ENCODE measurements around the gene ZNF526.

ZNF526 gene

DNA sequence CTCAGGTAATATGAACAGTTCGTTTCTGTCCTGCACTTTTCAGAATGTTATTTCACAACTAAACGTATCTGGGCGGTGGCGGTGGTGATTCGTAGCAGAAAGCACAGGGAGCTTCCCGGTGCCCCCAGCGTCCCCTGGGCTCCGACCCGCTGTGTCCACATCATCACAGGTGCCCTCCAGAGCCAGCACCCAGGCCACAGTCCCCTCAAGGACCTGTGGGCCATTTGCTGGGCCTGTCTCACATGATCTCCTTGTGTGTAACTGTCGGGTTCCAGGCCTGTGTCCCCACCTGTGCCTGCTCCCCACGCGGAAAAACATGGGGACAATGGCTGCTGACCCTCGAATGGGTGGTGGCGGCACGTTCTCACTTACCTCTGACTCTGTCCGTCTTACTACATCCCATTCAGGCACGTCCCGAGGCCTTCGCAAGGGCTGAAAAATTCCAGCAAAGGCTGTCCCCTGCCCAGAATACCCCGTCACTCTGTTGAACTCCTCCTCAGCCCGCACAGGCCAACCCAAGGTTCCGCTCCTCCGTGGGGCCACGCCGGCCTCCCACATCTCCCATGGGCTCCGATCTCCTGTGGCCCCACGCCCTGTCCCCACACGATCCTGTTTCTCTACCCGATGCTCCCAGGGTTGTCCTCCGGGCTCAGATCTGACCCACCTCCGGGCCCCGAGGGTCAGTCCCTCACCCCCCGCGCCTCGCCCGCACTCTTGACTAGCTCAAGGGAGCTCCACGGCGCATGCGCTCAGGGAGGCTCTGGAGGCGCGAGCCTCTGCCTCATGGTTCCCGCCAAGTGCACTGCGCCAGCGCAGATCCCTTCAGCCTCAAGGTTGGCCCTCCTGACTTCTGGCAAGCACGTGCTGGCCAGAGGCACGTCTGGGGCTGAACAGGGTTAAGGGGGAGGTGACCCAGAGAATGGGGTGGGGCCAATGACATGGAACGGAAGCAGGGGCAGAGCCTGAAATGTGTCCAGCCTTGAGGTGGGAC, 23.8 kb upstream of the ZNF526 start:
- no peak for DNase-seq

DNA sequence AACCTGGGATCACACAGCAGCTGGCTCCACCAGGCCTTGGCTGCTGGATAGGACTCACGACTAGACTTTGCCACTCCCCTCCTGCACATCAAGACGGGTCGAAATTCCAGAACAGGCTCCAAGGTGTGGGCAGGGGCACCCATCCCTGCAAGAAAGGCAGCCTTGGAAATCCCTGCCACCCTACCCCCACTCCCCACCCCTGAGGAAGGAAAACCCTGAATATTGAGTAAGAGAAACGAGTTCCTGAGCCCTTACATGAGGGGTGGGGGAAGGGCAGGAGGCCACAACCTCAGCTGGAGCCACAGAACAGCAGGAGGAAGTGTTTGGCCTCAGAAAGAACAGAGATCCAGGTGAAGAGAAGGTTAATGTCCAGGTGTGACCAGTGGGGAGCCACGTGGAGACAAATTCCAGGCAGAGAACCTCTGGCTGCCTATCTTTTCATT, 22.7 kb upstream of the ZNF526 start:
- no peak for DNase-seq

DNA sequence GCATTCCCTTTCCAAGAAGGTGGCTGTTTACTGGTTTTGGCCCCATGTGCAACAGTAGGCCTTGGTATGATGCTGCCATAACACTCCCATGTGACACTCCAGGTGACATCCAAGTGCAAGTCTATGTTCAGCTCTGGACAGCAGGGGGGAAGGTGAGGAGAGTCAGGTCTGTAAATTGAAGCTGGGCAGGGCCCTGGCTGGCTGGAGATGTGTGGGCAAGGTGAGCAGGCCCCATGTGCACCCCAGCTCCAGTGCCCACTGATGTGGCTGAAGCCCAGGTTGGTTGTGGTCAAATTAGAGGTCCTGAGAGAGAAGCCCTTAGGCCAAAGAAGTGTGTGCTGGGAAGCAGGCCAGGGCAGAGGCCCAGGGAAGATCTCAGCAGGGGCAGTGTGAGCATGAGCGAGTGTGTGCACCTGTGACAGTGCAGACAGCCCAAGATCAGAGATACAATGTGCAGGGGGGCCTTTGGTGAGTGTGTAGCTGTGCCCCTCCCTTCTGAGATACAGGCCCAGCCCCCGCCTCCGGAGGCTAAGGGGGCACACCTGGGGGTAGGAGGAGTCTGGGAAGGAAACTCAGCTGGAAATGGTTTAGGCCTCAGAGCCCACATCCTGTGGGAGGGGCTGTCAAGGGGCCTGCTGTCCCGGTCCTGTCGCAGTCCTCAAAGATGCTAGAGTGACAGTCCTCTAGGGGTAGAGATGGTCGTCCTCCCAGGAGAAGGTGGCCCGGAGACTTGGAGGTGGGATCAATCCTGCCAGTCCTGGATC, 21.3 kb upstream of the ZNF526 start:
- DNase-seq, result peak; percentile 41 to 65

DNA sequence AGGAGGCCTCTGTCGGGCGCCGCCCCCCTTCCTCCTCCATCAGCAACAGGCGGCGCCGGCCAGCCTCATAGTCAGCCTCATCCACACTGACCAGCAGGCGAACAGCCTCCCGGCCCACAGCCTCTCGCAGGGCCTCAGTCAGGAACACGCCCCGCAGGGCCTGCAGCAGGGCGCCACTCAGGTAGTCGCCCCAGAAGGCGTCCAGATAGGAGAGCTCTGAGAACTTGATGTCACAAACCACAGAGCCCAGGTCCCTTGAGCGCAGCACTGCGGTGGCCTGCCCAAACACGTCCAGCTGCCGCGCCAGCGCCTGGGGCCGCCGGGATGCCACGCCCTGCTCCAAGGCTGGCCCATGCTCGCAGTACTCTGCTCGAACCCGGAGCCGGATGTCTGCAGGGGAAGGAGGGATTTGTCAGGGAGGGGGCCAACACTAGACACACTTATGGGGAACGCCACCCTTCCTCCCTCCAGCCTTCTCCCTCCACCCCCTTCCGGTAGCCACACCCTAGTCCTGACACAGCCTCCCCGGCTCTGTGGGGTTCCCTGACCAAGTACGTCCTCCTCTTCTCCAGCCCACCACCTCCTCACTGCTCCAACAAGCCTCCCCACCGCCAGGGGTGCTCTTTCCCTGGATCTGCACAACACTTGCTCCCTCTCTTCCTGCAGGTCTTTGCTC, 20.5 kb upstream of the ZNF526 start:
- peak; percentile 33 to 37 for DNase-seq

DNA sequence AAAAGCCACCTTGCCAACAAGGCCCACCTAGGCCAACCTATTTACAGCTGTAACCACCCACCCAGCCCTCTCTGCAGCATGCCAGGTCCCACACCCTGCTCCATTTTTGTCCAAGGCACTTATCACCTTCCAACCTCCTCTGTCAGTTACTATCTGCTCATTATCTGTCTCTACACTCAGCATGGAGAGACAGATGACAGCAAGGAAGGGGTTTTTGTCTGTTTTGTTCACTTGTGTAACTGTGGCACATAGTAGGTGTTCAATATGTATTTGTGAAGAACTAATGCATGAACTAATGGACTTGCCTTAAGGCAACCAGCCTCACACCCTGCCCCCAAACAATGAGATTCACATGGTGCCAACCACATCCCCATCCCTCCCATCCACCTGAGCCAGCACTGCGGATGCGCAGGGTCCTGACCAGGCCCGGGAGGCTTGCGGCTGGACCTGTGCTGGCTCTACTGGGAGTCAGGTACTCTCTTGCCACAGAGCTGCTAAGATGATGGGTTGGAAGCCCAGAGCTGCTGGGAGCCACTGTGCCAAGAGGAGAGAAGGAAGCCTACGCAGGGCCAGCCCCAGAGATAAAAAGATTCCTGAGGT, 19.9 kb upstream of the ZNF526 start:
- DNase-seq, result no peak

DNA sequence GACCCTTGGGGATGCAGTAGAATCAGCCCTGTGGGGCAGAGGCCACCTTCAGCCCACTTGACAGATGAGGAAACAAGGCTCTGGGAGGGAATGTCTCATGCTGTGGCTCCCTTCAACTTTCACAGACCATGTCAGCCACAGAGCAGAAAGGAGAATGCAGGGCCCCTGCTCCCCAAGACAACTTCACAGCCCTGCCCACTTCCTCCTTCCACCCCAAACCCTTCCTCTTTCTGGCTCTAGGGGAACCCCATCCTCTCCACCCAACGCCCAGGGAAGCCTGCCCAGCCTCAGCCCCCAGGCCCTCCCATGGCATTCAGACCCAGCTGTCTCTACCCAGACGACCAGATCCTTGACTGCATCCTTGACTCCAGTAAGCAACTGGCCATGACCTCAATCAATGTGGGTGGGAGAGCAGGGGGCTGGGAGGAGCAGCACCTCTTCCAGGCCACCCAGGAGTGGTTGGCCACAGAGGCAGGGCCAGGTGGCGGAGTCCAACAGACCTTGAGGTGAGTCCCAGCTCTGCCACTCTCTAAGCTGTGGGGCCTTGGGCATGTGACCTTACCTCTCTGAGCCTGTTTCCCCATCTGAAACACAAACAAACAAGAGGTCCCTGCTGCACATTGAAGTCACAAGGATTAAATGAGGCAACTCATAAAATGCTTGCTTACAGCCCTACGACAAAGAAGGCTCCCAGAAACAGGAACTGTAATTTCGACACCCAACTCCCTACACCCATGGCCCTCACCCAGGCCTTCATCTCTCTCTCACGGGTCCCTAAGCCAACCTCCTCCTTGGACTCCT, 18.4 kb upstream of the ZNF526 start:
- DNase-seq, result no peak

DNA sequence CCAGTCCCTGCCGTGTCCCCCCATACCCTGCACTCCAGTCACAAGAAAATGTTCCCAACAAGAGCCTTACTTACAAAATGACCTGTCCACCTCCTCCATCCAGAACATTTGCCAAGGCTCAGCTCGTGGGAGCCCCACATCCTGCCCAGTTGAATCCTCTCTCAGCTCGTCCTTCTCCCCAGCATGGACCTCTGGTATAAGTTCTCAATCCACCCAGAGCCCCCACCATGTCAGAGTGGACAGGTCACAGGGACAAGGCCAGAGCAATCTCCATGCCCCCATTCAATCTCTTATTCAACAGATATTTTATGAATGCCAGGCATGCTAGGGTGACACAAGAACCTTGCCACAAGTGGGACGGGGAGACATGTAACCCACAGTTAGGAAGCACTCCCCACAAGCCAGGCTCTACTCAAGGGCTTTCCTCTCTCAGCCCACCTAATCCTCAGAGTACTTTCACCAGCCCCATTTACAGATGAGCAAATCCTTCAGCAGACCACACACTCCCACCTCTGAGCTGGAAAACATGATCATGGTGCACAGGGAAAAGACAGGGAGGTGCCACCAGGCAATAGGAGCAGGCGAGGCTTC, 17.7 kb upstream of the ZNF526 start:
- no peak for DNase-seq

DNA sequence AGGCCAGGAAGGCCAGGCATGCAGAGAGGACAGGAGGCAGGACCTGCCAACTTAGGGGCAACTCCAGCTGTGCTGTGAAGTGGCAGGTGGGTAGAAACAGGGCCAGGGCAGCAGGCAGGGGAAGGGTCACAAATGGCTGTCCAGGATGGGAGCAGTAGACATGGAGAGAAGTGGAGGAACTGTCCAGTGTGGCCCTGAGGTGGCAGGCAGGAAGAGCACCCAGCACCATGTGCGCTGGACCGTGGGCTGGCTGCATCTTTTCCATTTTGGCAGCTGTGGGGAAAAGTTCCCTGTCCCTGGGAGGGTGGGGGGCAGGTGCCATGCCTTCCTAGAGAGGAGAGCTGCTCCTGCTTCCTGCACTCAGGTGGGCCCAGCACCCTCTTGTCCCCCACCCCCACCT, 16.4 kb upstream of the ZNF526 start:
- no peak for DNase-seq

DNA sequence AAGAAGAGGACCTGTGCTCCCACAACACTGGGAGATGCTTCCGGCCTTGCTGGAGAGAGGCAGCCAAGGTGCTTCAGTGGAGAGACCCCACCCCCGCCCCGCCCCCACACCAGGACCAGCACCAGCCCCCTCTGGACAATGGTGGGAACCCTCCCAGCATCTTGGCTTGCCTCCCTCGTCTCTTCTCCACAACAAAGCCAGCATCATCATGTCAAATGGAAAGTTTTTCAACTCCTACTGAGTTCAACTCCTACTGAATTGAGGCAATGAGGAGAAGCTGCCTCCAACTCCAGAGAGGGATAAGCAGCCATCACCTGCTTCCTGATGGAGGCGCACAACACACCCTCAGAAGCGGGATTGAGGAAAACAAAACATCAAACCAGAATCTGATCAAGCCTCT, 15.4 kb upstream of the ZNF526 start:
- DNase-seq, result no peak

DNA sequence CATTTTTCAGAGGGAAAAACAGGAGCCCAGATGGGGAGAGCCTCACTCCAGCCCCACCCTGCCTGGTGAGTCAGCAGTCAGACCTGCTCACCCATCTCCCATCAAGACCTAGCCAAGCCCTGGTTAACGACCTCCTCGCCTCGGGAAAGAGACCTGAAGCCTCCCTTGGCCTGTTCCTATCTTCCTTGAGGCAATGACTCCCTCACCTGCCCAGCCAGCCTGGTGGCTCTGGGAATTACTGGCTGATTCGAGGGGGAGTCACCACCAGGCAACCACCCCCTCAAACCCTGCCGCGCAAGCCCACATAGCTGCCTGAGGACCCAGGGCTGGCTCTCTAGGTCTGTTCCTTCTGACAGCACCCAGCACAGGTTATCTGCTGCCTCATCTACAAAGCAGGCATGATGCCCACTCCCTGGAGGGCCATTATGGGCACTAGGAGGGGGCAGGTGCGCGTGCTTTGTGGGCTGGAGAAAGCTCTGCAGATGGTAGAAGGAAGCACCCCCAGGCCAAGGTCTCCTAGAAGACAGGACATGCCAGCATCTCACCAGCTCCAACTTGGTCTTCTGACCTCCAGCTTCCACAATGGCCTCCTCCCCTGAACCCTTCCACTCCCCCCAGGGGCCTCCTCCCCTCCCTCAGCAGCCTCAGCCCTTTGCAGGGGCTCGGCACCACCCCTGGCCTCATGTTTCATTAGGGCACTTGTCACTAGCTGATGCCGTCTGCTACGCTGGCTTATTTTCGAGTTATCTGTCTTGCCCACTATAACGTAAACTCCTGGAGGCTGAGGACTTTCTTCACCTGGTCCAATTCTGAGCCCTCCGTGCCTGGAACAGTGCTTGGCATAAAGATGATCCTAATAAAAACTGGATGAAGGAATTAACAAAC, 13.0 kb upstream of the ZNF526 start:
- DNase-seq, result no peak

DNA sequence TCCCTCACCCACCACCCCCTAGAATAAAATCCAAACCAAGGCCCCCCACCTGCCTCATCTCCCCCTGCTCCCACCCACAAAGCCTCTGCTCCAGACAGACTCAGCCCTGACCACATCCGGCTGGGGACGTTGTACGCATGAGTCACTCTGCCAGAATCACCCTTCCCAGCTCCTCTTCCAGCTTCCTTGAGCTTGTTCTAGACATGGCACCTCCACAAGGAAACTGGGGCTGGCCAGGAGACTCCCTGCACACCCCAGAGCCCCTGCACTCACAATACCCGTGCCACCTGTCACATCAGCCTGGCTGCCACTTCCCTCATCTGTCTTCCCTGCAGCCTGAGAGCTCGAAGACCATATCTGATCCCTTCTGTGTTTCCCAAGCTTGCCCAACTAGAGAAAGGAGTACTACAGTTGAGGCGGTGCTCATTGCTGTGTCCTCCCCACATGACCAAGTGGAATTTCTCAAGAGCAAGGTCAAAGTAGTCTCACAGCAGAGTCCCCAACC, 12.3 kb upstream of the ZNF526 start:
- no peak for DNase-seq

DNA sequence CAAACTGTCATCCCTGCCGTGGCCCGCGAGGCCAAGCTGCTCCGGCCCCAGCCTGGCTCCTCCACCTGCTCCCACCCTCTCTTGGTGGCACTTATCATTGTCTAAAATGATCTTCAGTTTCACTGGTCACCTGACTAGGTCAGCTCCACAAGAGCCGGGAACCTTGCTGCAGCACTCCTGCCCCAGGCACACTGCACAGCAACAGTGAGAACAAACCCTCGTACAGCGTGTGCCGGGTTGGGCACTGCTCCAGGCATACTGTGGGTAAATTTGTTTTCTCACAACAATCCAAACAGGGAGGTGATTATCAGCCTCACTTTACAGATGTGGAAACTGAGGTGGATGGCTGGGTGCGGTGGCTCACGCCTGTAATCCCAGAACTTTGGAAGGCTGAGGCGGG, 11.5 kb upstream of the ZNF526 start:
- DNase-seq, result no peak

DNA sequence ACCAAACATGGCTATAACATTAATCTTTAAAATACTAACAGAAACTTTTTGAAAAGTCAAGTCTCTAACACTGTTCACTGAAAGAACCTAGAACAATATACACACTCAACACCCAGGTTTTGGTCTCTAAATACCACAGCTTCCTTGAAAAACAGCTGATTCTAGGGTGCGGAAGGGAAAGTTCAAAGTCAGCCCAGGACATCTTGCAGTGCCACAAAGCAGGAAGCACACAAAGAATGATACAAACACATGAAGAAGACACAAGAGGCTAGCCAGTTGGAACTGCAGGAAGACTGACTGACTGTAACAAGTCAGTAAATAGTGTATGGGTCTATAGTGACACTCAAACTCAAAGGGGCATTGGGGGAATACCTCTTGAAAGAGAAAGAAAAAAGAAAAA, 7.2 kb upstream of the ZNF526 start:
- DNase-seq, result no peak

DNA sequence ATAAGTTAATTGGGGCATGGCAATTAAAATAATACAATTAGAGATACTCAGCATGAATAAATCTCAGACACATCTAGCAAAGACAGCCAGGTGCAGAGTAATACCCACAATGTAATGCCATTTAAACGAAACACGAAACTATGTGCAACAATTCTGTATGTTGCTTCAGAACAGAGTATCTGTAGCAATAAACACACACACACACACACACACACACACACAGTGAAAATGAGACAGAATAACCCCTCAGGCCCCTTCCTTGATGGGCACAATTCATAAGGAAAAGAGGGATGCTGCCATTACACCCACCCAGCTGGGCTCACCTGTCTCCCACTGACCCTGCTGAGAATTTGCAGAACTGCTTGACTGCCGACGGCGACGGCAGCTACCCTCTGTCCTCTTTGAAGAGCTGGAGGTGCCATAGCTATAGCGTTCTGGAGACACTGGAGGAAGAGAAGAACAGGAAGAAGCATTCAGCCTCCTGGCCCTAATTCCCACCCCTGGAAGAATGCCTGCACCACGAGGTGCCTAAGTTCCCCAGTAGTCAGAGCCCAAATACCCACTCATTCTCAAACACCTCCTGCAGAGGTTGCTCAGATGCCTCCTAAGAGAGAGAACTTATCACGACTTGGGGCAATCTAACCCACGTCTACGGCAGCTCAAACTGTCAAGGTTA, 5.2 kb upstream of the ZNF526 start:
- no peak for DNase-seq

DNA sequence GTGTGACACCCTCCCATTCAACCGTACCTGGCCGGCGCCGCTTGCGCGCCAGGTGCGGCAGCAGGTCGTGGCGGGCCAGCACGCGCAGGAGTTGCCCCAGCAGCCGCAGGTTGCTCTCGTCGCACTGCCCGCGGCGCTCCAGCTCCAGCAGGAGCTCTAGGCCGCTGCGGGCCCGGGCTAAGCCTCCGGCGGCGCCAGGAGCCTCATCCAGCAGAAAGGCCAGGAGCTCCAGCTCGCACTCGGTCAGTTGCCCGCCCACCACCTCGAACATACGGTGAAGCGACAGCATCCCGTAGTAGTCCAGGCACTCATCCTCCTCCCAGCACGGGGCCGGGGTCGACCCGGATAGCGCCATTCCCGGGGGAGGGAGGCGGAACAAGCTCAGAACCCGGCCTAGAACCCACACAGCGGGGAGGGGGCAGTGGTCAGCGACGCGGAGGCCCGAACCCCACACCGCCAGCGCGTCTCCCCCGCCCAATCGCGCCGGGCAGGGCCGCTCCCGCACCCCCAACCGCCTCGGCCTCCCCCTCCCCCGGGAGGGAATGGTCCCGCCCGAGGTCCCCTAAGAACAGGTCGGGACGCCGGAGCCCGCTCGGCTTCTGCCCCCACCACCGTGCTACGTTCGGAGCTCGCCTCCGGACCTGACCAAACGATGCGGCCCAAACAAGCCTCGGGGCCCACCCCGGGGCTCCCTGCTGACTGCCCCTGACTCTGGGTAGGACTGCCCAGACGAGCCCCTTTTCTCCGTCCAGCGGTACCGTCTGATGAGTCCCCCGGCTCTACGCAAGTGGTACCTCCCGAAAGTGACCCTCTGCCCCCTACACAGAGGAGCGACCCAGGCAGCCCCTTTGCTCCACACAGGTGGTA, 3.2 kb upstream of the ZNF526 start:
- peak in 1 of 2 experiments; percentile 17 for DNase-seq

DNA sequence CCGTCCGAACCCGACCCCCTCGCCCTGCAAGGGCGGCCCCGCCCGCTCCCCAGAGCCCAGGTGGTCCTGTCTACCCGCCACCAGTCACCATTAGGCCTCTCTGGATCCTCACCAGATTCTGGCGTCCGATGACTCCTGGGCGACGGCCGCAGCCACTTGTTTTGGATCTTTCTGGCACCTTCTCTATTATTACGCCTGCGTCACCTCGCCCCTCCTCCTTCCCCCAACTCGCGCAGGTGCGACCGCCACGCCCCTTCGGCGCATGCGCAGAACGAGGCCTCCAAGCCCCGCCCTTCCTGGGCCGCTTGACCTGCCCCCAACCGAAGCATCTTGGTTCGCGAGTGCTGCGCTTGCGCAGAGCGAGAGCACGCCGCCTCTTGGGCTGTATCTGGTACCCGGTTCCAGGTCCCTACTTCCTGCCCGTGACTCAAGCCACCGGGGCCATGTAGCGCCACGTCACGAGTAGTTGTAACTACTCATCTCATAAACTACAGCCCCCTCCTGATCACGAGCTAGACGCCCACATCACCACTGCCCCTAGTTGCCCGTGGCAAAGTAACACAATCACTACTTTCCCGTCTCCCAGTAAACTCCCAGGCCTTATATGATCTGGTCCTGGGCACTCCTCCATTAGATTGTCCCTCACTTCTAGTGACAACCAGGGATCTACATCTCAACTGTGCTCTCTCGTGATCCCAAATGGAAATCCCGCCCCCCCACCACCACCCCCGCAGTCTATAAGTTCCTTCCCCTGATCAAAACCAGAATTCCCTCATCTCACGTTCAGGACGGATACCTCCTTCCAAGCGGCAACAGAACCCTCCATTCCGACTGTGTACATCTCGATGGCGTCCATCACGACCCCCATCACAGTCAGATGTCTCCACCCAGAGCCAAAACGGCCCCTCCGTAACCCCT, 2.3 kb upstream of the ZNF526 start, which contains the start of gene DEDD2:
TSS of gene DEDD2 (minus strand) at position 158 of the 918 bp plus-strand sequence. CDS start 670 bp downstream, outside the sequence.
- DNase-seq, result peak; percentile 99 to 100

DNA sequence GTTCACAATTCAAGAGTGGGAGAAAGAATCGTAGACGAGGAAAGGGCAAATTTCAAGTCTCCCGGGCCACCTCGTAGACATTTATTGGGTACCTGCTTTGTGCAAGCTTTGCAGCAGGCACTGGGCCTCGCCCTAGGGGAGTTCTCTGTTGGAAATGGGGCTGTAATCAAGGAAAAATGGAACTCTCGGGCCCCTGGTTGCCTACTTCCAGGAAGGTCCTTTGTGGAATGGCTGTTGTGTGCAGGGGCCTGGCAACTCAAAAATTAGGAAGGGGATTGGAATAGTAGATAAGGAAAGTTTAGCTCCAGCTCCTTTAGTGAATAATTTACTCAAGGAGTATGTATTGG, 612 bp downstream of the ZNF526 start:
- no peak for DNase-seq

All from stimulated activated CD4-positive, alpha-beta T cell treated with anti-CD3 and anti-CD28 coated beads, Interleukin-4, amount 100 ng/mL, for 4 hours (primary cell).